OCI-LY1 (cell line): Measurements from ENCODE around the gene CDH4.

Source experiments
- H2AFZ ChIP-seq: fragments of 200-600 bp; sonication (generic), shearing (Covaris generic); 2 replicates; pipeline ENCODE4 v1.6.0; 2014; ENCODE audit warnings: antibody characterized with exemption, mild to moderate bottlenecking, low read length
- H3F3A ChIP-seq: fragments of 200-600 bp; sonication (generic), shearing (Covaris generic); 2 replicates; pipeline ENCODE4 v1.6.0; 2014; ENCODE audit warnings: mild to moderate bottlenecking, antibody characterized with exemption, low read length, moderate library complexity; ENCODE audit not compliant: insufficient read depth
- H3K27ac ChIP-seq: fragments of 200-600 bp; sonication (generic); 2 replicates; pipeline ENCODE4 v1.5.1; 2014; ENCODE audit warnings: low read length, mixed run types, mild to moderate bottlenecking, low read depth; ENCODE audit not compliant: poor library complexity, severe bottlenecking
- H3K27me3 ChIP-seq: fragments of 200-600 bp; sonication (generic); 2 replicates; pipeline ENCODE4 v1.6.0; 2014; ENCODE audit warnings: antibody characterized with exemption, mild to moderate bottlenecking, low read length, moderate library complexity; ENCODE audit not compliant: insufficient read depth
- H3K36me3 ChIP-seq: fragments of 200-600 bp; sonication (generic); 2 replicates; pipeline ENCODE4 v1.6.1; 2014; ENCODE audit warnings: mild to moderate bottlenecking, antibody characterized with exemption, low read length, moderate library complexity, mixed read lengths; ENCODE audit not compliant: insufficient read depth
- H3K4me1 ChIP-seq: fragments of 200-600 bp; sonication (generic); 2 replicates; pipeline ENCODE4 v1.5.1; 2014; ENCODE audit warnings: mild to moderate bottlenecking, low read length, moderate library complexity; ENCODE audit not compliant: insufficient read depth, severe bottlenecking
- H3K4me2 ChIP-seq: fragments of 200-600 bp; sonication (generic), shearing (Covaris generic); 2 replicates; pipeline ENCODE4 v1.6.1; 2014; ENCODE audit warnings: low read length
- H3K4me3 ChIP-seq: fragments of 200-600 bp; sonication (generic); 2 replicates; pipeline ENCODE4 v1.5.1; 2014; ENCODE audit warnings: low read length, low read depth, mild to moderate bottlenecking, mixed read lengths; ENCODE audit not compliant: poor library complexity, severe bottlenecking
- H3K79me2 ChIP-seq: fragments of 200-600 bp; shearing (Covaris generic); 2 replicates; pipeline ENCODE4 v1.6.1; 2016; ENCODE audit warnings: mixed run types, low read length, mixed read lengths; ENCODE audit not compliant: insufficient read depth
- H3K9ac ChIP-seq: fragments of 200-600 bp; sonication (generic), shearing (Covaris generic); 2 replicates; pipeline ENCODE4 v1.6.1; 2014; ENCODE audit warnings: mild to moderate bottlenecking, low read length, mixed read lengths
- H3K9me2 ChIP-seq: fragments of 200-600 bp; sonication (generic), shearing (Covaris generic); 2 replicates; pipeline ENCODE4 v1.6.1; 2014; ENCODE audit warnings: low read depth, mild to moderate bottlenecking, low read length, mixed read lengths
- H3K9me3 ChIP-seq: fragments of 200-600 bp; shearing (Covaris generic); 2 replicates; pipeline ENCODE4 v1.6.1; 2014; ENCODE audit warnings: low read length, mixed read lengths
- H4K20me1 ChIP-seq: fragments of 200-600 bp; sonication (generic), shearing (Covaris generic); 2 replicates; pipeline ENCODE4 v1.6.0; 2016; ENCODE audit warnings: mild to moderate bottlenecking, low read length; ENCODE audit not compliant: insufficient read depth
- EZH2 ChIP-seq: fragments of 200-600 bp; sonication (generic), shearing (Covaris generic); IDR thresholded peaks from 2 replicates; pipeline ENCODE4 v1.8.0; 2017; ENCODE audit warnings: borderline replicate concordance, mixed run types, mild to moderate bottlenecking, antibody characterized with exemption, low read length, moderate library complexity, mixed read lengths
- TF ChIP-seq, protein P1 (sequence below): fragments of 200-600 bp; sonication (generic), shearing (Covaris generic); IDR thresholded peaks from 2 replicates; pipeline ENCODE4 v1.5.1; 2017; ENCODE audit warnings: mild to moderate bottlenecking, antibody characterized with exemption, low read length, moderate library complexity, mixed read lengths

CDH4 gene

DNA sequence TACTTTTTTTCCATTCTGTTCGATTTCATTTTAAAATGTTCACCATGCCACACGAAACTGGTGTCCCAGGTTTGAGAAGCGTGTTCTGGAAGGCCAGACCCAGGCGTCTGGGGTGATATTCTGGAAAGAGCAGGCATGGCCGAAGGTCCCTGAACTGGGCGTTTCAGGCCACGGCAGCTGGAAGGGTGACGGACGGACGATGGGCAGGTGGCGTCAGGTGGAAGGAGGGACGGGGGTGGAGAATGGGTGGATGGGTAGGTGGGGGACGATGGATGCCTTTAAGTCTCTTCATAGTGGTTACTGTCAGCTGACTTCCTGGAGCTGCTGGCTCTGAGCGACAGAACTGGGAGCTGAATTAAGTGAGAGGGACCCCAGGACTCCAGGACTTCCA lies 44.6 kb downstream of the CDH4 start:
- no peaks in the 10 kb centered on the region for H3K4me1 ChIP-seq

DNA sequence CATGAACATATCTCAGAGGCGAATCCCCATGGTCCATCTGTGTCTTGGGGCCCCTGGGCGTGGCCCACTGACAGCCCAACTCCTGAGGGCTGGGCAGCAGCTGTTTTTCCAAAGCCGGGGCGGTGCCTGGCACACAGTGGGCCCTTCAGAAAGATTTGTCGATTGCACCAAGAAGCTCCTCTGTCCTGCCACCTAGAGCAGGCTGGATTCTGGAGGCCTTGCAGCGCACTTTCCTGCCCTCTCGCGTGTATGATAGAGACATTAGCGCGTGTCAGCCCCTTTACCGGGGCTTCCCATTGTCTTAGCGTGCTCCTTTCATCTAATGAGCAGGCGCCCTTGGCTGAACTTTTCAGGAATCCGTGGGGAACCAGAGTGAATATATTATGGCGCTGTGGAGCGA lies 45.4 kb downstream of the CDH4 start:
- no peaks in the 10 kb centered on the region for H3K79me2 ChIP-seq
- H3K27ac ChIP-seq = no peak overlapping the region
- H4K20me1 ChIP-seq = no peaks in the 10 kb centered on the region
- H3K4me2 ChIP-seq = no peak overlapping the region
- H3K36me3 ChIP-seq = no peaks in the 10 kb centered on the region
- H3K4me3 ChIP-seq = no peak overlapping the region
- H3K9me3 ChIP-seq = no peaks in the 10 kb centered on the region
- TF ChIP-seq EZH2 = no peak
- TF ChIP-seq, protein P1, sequence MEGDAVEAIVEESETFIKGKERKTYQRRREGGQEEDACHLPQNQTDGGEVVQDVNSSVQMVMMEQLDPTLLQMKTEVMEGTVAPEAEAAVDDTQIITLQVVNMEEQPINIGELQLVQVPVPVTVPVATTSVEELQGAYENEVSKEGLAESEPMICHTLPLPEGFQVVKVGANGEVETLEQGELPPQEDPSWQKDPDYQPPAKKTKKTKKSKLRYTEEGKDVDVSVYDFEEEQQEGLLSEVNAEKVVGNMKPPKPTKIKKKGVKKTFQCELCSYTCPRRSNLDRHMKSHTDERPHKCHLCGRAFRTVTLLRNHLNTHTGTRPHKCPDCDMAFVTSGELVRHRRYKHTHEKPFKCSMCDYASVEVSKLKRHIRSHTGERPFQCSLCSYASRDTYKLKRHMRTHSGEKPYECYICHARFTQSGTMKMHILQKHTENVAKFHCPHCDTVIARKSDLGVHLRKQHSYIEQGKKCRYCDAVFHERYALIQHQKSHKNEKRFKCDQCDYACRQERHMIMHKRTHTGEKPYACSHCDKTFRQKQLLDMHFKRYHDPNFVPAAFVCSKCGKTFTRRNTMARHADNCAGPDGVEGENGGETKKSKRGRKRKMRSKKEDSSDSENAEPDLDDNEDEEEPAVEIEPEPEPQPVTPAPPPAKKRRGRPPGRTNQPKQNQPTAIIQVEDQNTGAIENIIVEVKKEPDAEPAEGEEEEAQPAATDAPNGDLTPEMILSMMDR = no peak
- H3K4me1 ChIP-seq = no peaks in the 10 kb centered on the region
- H3F3A ChIP-seq = no peaks in the 10 kb centered on the region
- H2AFZ ChIP-seq = no peak overlapping the region
- H3K27me3 ChIP-seq = peaks cover 5% of the 10 kb centered on the region; the same call in 1 of the 2 replicates
- no peak overlapping the region for H3K9ac ChIP-seq
- no peaks in the 10 kb centered on the region for H3K9me2 ChIP-seq

More for the DNA sequence above, 44.6 kb downstream of the CDH4 start:
- no peak overlapping the region for H3K27ac ChIP-seq
- H3K9ac ChIP-seq = no peak overlapping the region
- H3K4me2 ChIP-seq = no peak overlapping the region
- peaks cover 5% of the 10 kb centered on the region; the same call in 1 of the 2 replicates for H3K27me3 ChIP-seq
- no peak overlapping the region for H2AFZ ChIP-seq
- H3K36me3 ChIP-seq = no peaks in the 10 kb centered on the region
- no peaks in the 10 kb centered on the region for H3F3A ChIP-seq
- H4K20me1 ChIP-seq = no peaks in the 10 kb centered on the region
- TF ChIP-seq EZH2 = no peak
- TF ChIP-seq, protein P1 = no peak
- no peak overlapping the region for H3K4me3 ChIP-seq
- H3K79me2 ChIP-seq = no peaks in the 10 kb centered on the region
- H3K9me3 ChIP-seq = no peaks in the 10 kb centered on the region
- H3K9me2 ChIP-seq = no peaks in the 10 kb centered on the region

DNA sequence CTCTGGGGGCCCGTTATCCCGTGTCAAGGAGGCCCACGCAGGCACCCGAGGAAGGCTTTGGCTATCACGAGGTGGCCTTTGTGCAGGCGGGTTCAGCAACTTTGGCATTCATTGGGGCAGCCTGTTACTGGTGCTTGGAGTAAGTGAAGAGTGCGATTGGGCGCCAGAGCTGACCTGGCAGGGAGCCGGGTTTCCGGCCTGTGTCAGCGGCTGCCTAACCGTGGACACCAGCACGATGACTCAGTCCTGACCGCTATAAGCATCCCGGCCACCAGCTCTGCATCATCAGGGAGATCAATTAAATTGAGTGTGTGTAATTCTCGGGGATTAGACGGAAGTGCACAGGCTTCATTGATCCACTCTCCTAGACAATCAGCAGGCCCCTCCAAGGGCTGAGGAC lies 45.9 kb downstream of the CDH4 start:
- Histone ChIP-seq H3K9me3 (no peaks in the 10 kb centered on the region), H3F3A (no peaks in the 10 kb centered on the region), H3K9me2 (no peaks in the 10 kb centered on the region), H3K9ac (no peak overlapping the region), H3K27me3 (peaks cover 2% of the 10 kb centered on the region; the same call in 1 of the 2 replicates), H3K4me1 (no peaks in the 10 kb centered on the region), H4K20me1 (no peaks in the 10 kb centered on the region), H3K36me3 (no peaks in the 10 kb centered on the region), H3K4me2 (no peak overlapping the region), H2AFZ (no peak overlapping the region), H3K27ac (no peak overlapping the region), H3K79me2 (no peaks in the 10 kb centered on the region), H3K4me3 (no peak overlapping the region)
- TF ChIP-seq EZH2 = no peak
- TF ChIP-seq, protein P1 = no peak
